Pancreas (tissue), 10 donors: ENCODE data around the gene SHISA5. TPM values are rescaled to one million over a fixed set of nuclear protein-coding genes. Genes with fewer than 3 reads are reported as not detected.

Experiments used
- ATAC-seq, 4 donors: fragments of 200-7000 bp; cut with Tn5 transposase; one replicate each; pipeline versions ENCODE4 v1.8.0 to v1.9.1; 2020; ENCODE audit warnings: mild to moderate bottlenecking in 4 of 4, moderate library complexity in 4 of 4
- DNase-seq, 6 donors: peaks; one replicate each; pipeline ENCODE4 v3.0.0-alpha.2; 2020
- FAIRE-seq: peaks from 2 replicates; lab custom pipeline; 2012; peaks lifted over from hg19 to GRCh38; lab: Jason Lieb, UNC
- H3K27ac ChIP-seq, 4 donors: fragments of 200-600 bp; sonication (generic); 1 replicate in 3 of 4; 2 replicates in 1 of 4; pipeline versions ENCODE4 v1.5.0 to v1.8.0; 2020
- H3K27me3 ChIP-seq, 4 donors: fragments of 200-600 bp; one replicate each; pipeline ENCODE4 v1.8.0; 2021
- H3K36me3 ChIP-seq, 3 donors: fragments of 200-600 bp; sonication (generic) in 1 of 3; one replicate each; pipeline versions ENCODE4 v1.5.0 to v1.8.0; 2020 to 2021
- H3K4me1 ChIP-seq, 3 donors: fragments of 200-600 bp; one replicate each; pipeline ENCODE4 v1.8.0; 2021
- H3K4me3 ChIP-seq, 4 donors: fragments of 200-600 bp; sonication (generic) in 2 of 4; one replicate each; pipeline versions ENCODE4 v1.5.0 to v1.8.0; 2020 to 2021
- H3K9me3 ChIP-seq, 4 donors: fragments of 200-600 bp; one replicate each; pipeline ENCODE4 v1.8.0; 2021
- WGBS, 2 donors: extraction: QIAGEN DNeasy Blood & Tissue Kit; methylation state at CpG; one replicate each; pipeline ENCODE4 v1.1.7; 2013; 5-methylcytosine and 5-hydroxymethylcytosine counted together
- intact Hi-C, 3 donors: fragments of 100-400 bp; cut with DNase I; formaldehyde crosslinking; loops; one replicate each; pipeline versions ENCODE4 v1.11.1 to v1.14.2; 2022
- polyA plus RNA-seq, 2 donors: library from polyadenylated mRNA; stranded (reverse); fragments of 200-250 nt; gene quantifications; one replicate each; pipeline ENCODE4 v1.2.3, GENCODE V29; 2013
- total RNA-seq, 6 donors: library from RNA; stranded (reverse); fragmentation: NEBNext Ultra II Directional in 4 of 6; extraction: Animal tissue kit (Norgen Biotek cat#: 25700) in 4 of 6; gene quantifications; one replicate each; pipeline versions ENCODE4 v1.2.1 to v1.2.4, GENCODE V29; 2021 to 2023
- TF ChIP-seq, protein P1 (sequence below), 4 donors: fragments of 200-600 bp; sonication (generic) in 3 of 4; IDR thresholded peaks; one replicate each; pipeline versions ENCODE4 v1.5.0 to v1.8.0; 2021; ENCODE audit warnings: antibody characterized with exemption in 4 of 4
- donor health status: healthy with polysubstance abuse.
- donor health status: DM: no; HTN: no; CAD: no; lungs with moderate emphysema.
- donor health status: DM: no; HTN: no; CAD: no.
- donor health status: control.
- donor health status: control.
- donor health status: Bipolar disorder and iron deficiency.
- donor health status: DM: yes; HTN: yes; CAD: no.
- donor health status: DM: no; HTN: no; CAD: no.
- donor health status: DM: no; HTN: no; CAD: no.
- donor health status: DM: yes; HTN: yes; CAD: no.

The SHISA5 gene
- total and polyA plus RNA-seq, 8 donors: 29.9 to 81.6 (median 45.3) TPM

DNA sequence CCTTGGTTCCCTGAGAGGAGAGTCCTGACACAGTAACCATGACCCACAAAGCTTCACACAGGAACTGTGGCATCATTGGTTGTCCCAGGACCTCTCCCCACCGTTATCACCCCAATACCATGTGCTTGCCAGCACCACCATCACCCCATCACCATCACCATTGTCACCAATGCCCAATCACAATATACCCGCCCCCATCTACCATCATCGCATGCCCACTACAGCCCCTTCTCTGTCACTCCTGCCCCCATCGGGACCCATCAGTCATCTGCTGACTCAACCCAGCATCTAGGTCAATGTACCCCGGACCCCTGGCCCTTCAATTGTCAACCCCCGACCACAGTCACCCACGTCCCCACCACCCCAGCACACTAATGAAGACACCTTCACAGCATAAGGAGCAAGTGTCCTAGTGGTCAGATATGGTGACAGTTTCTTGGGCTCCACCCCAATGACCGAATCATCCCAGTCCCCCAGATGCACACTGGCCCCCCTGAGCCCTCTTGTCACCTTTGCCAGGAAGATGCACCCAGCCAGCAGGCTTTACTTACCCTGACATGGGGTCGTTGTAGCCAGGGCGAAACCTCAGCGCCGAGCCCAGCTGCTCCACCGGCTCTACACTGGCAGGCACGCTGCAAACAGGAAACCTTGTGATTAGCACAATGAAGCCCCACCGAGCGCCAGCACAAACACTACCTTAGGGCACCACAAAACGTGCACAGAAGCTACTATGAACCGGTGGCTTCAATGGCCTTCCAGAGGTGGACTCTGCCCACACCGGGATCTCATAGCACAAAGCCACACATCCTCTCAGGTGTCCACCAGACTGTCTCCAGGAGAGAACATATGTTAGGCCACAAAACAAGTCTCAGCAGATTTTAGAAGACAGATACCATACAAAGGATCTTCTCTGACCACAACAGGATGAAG lies 25.1 kb downstream of the SHISA5 start:
- no peaks in the 10 kb centered on the region for H3K9me3 ChIP-seq
- DNase-seq (peak in 1 of 6 donors; percentile 41), FAIRE-seq (no peak), ATAC-seq (no peak)
- 80 to 81% methylated on average over 19 of the region's 19 CpGs for WGBS, 2 donors
- H3K4me1 ChIP-seq: no peaks in the 10 kb centered on the region
- TF ChIP-seq, protein P1, sequence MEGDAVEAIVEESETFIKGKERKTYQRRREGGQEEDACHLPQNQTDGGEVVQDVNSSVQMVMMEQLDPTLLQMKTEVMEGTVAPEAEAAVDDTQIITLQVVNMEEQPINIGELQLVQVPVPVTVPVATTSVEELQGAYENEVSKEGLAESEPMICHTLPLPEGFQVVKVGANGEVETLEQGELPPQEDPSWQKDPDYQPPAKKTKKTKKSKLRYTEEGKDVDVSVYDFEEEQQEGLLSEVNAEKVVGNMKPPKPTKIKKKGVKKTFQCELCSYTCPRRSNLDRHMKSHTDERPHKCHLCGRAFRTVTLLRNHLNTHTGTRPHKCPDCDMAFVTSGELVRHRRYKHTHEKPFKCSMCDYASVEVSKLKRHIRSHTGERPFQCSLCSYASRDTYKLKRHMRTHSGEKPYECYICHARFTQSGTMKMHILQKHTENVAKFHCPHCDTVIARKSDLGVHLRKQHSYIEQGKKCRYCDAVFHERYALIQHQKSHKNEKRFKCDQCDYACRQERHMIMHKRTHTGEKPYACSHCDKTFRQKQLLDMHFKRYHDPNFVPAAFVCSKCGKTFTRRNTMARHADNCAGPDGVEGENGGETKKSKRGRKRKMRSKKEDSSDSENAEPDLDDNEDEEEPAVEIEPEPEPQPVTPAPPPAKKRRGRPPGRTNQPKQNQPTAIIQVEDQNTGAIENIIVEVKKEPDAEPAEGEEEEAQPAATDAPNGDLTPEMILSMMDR (IDR thresholded peaks at IDR 0.05): no peak
- no peak overlapping the region for H3K27ac ChIP-seq
- H3K36me3 ChIP-seq: no peaks in the 10 kb centered on the region
- H3K4me3 ChIP-seq: no peak overlapping the region
- intact Hi-C loops: loop anchor here in 1 of 3 donors (5.0 kb wide), 1 partner anchor 73 kb away; no protein-coding TSS in a partner anchor
- H3K27me3 ChIP-seq: no peaks in the 10 kb centered on the region

DNA sequence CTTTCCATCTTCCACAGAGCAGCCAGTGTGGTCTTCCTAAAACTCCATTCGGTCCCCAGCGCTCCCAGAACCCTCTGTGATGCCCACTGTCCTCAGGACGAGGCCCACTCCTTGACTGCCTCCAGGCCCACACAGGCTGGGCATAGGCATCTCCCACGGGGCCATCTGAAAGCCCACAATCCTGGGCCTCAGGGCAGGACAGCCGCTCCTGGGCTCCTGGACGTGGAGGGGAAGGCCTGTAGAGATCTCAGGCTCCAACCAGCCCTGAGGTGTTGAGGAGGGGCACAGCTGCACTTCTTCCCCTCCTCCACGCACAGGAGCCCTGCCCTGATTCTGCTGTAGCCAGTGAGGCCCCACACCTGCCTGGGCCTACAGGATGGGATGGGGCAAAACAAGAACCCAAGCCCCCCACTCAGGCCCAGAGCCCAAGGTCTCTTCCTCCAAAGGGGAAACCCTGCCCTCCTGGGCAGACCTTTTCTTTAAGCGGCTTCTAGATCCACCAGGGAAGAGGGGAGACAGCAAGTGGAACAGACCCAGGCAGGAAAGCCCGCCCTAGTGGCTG lies 25.9 kb downstream of the SHISA5 start:
- H3K36me3 ChIP-seq: no peaks in the 10 kb centered on the region
- H3K27me3 ChIP-seq: no peaks in the 10 kb centered on the region
- ATAC-seq (no peak), DNase-seq (no peak), FAIRE-seq (no peak)
- 74 to 84% methylated on average over 9 of the region's 9 CpGs for WGBS, 2 donors
- no peak overlapping the region for H3K27ac ChIP-seq
- H3K4me1 ChIP-seq: peaks cover 0 to 7% (median 5%) of the 10 kb centered on the region in 3 donors
- intact Hi-C loops: loop anchor here in 1 of 3 donors (5.0 kb wide), 1 partner anchor 74 kb away; no protein-coding TSS in a partner anchor
- H3K4me3 ChIP-seq: no peak overlapping the region
- H3K9me3 ChIP-seq: no peaks in the 10 kb centered on the region
- TF ChIP-seq, protein P1 (IDR thresholded peaks at IDR 0.05): no peak

DNA sequence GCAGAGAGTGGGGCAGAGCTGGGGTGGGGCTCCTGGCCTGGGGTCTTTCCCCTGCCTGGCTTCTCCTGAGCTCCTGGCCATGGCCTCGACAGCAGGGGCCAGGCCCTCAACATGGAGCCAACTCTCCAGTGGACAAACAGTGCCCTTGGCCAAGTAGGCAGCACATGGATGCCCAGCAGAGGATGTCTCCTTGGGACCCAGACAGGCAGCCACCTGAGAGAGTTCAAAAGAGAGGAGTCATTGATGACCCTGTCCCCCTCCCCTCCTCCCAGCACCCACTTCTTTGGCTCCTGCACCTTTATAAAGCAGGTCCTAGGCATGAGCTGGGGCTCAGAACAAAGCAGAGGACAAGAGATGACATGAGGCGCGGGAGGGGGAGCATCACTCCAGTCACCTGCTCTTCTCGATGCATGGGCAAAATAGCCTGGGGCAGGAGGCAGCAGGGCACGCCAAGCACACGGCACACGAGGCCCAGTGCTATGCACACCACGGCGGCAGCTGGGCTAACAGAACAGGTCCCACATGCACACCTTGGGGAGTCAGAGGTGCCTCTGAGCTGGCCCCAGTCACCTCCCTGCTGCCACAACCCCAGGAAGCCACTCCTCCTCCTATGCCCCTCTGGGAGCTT lies 27.4 kb downstream of the SHISA5 start:
- WGBS, 2 donors: 78 to 88% methylated on average over 7 to 9 of the region's 9 CpGs
- Histone ChIP-seq H3K4me3 (no peak overlapping the region), H3K27ac (no peak overlapping the region), H3K27me3 (no peaks in the 10 kb centered on the region), H3K36me3 (no peaks in the 10 kb centered on the region), H3K4me1 (peaks cover 3 to 16% (median 10%) of the 10 kb centered on the region in 3 donors), H3K9me3 (no peaks in the 10 kb centered on the region)
- DNase-seq (peak in 1 of 6 donors; percentile 31), FAIRE-seq (no peak), ATAC-seq (no peak)
- TF ChIP-seq, protein P1 (IDR thresholded peaks at IDR 0.05): no peak
- intact Hi-C loops: loop anchor here in 1 of 3 donors (5.0 kb wide), 1 partner anchor 76 kb away; no protein-coding TSS in a partner anchor

DNA sequence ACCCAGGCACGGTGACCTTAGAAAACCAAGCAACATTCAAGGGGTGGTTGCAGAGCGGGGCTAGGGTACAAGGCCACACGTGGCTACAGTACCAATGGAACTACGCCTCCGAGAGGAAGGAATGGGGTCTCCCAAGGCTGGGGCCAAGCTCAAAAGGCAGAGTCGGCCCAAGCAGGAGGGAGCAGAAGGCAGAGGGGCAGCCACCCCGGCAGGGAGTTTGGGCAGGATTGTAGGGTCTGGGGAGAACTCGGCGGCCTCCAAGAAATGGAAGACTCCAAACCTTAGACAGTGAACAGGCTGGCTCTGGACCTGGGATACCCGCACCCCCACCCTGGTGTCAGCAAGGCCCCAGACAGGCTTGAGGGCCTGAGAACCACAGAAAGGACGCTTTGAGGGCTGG lies 28.8 kb downstream of the SHISA5 start:
- no peak overlapping the region for H3K27ac ChIP-seq
- FAIRE-seq: no peak
- H3K4me3 ChIP-seq: no peak overlapping the region
- no peak for ATAC-seq
- WGBS, 2 donors: 83 to 86% methylated on average over 11 of the region's 11 CpGs
- H3K36me3 ChIP-seq: no peaks in the 10 kb centered on the region
- DNase-seq: peak in 1 of 6 donors; percentile 43
- H3K4me1 ChIP-seq: peaks cover 3 to 25% (median 10%) of the 10 kb centered on the region in 3 donors
- H3K9me3 ChIP-seq: no peaks in the 10 kb centered on the region
- TF ChIP-seq, protein P1 (IDR thresholded peaks at IDR 0.05): no peak
- no peaks in the 10 kb centered on the region for H3K27me3 ChIP-seq
- intact Hi-C loops: loop anchor here in 1 of 3 donors (5.0 kb wide), 1 partner anchor 77 kb away; no protein-coding TSS in a partner anchor
